ENCODE data around the gene EDC4.
"Not testable (repeated sequence)": the region's sequence is repeated elsewhere in the genome, so short reads cannot be mapped to it uniquely, and the experiment has no call there.

The EDC4 gene

GRCh38 chr16:67897231-67897630, 24.4 kb downstream of the EDC4 start:
- H3K4me3 ChIP-seq: no peak overlapping the region
- H3K4me1 ChIP-seq: peaks cover 16 to 22% (median 19%) of the 10 kb centered on the region in 10 experiments
- peaks cover 0 to 36% (median 28%) of the 10 kb centered on the region in 11 experiments; a peak in 15 of 22 replicates for H3K36me3 ChIP-seq
- no peak overlapping the region for H3K4me2 ChIP-seq
- no peak for TF ChIP-seq Cebpa-rat (IDR thresholded peaks at IDR 0.05)
- no peaks in the 10 kb centered on the region for H3K9me3 ChIP-seq (replicated peaks in 1 of 11)
- peaks cover 23 to 77% (median 55%) of the 10 kb centered on the region in 11 experiments; a peak in 17 of 22 replicates for H4K20me1 ChIP-seq
- H3K27ac ChIP-seq: no peak overlapping the region
- H3K27me3 ChIP-seq: no peaks in the 10 kb centered on the region
- H3K9ac ChIP-seq: no peak overlapping the region

GRCh38 chr16:67901734-67902133, 28.9 kb downstream of the EDC4 start:
- 0 out of 20 replicates have a peak, but pooled peaks cover 0 to 4% (median 0%) of the 10 kb centered on the region in 10 experiments for H3K4me1 ChIP-seq
- peaks cover 22 to 90% (median 65%) of the 10 kb centered on the region in 11 experiments; a peak in 17 of 22 replicates for H4K20me1 ChIP-seq

GRCh38 chr16:67902831-67903230, 30.0 kb downstream of the EDC4 start:
- no peak overlapping the region for H3K4me2 ChIP-seq
- H4K20me1 ChIP-seq: peaks cover 12 to 86% (median 60%) of the 10 kb centered on the region in 11 experiments; a peak in 17 of 22 replicates
- H3K27me3 ChIP-seq: no peaks in the 10 kb centered on the region
- no peak overlapping the region for H3K27ac ChIP-seq
- 0 out of 20 replicates have a peak, but pooled peaks cover 0 to 4% (median 0%) of the 10 kb centered on the region in 10 experiments for H3K4me1 ChIP-seq
- no peaks in the 10 kb centered on the region for H3K9me3 ChIP-seq (replicated peaks in 1 of 11)
- no peak overlapping the region for H3K9ac ChIP-seq
- no peak for TF ChIP-seq Cebpa-rat (IDR thresholded peaks at IDR 0.05)
- no peak overlapping the region for H3K4me3 ChIP-seq
- peaks cover 9 to 75% (median 35%) of the 10 kb centered on the region in 11 experiments; a peak in 19 of 22 replicates for H3K36me3 ChIP-seq

More at GRCh38 chr16:67901734-67902133, 28.9 kb downstream of the EDC4 start:
- no peak for TF ChIP-seq Cebpa-rat (IDR thresholded peaks at IDR 0.05)
- Histone ChIP-seq H3K4me2 (no peak overlapping the region), H3K27me3 (no peaks in the 10 kb centered on the region), H3K4me3 (no peak overlapping the region), H3K27ac (no peak overlapping the region), H3K36me3 (peaks cover 9 to 77% (median 42%) of the 10 kb centered on the region in 11 experiments; a peak in 19 of 22 replicates), H3K9me3 (replicated peaks in 1 of 11) (no peaks in the 10 kb centered on the region), H3K9ac (no peak overlapping the region)

- peaks cover 10 to 23% (median 21%) of the 10 kb centered on the region in 10 experiments for H3K4me1 ChIP-seq
- peaks cover 34 to 90% (median 57%) of the 10 kb centered on the region in 11 experiments for H3K36me3 ChIP-seq
- H3K9ac ChIP-seq: peak overlapping the region in 2 of 11 experiments; percentile 2 to 5; a peak in 1 of 22 replicates
- H3K9me3 ChIP-seq (replicated peaks in 1 of 11): no peaks in the 10 kb centered on the region
- H3K4me3 ChIP-seq: no peak overlapping the region
- TF ChIP-seq Cebpa-rat (IDR thresholded peaks at IDR 0.05): no peak
- H4K20me1 ChIP-seq: peaks cover 7 to 86% (median 48%) of the 10 kb centered on the region in 11 experiments; a peak in 19 of 22 replicates
- no peak overlapping the region for H3K4me2 ChIP-seq
- no peaks in the 10 kb centered on the region for H3K27me3 ChIP-seq
- no peak overlapping the region for H3K27ac ChIP-seq
Measured at GRCh38 chr16:67907397-67908180, 34.7 kb downstream of the EDC4 start.

GRCh38 chr16:67909056-67909742, 36.3 kb downstream of the EDC4 start:
- H3K27ac ChIP-seq: peak overlapping the region in 4 of 11 experiments; percentile 1 to 26 (median 16); a peak in 4 of 22 replicates
- peaks cover 10 to 23% (median 21%) of the 10 kb centered on the region in 10 experiments for H3K4me1 ChIP-seq
- peaks cover 7 to 85% (median 43%) of the 10 kb centered on the region in 11 experiments; a peak in 19 of 22 replicates for H4K20me1 ChIP-seq
- no peaks in the 10 kb centered on the region for H3K27me3 ChIP-seq
- H3K4me2 ChIP-seq: peak overlapping the region in 9 of 11 experiments; percentile 22 to 52 (median 33); a peak in 14 of 22 replicates
- H3K9ac ChIP-seq: peak overlapping the region in 4 of 11 experiments; percentile 7 to 42 (median 29); a peak in 3 of 22 replicates
- no peak overlapping the region for H3K4me3 ChIP-seq
- no peaks in the 10 kb centered on the region for H3K9me3 ChIP-seq (replicated peaks in 1 of 11)
- H3K36me3 ChIP-seq: peaks cover 24 to 88% (median 49%) of the 10 kb centered on the region in 11 experiments
- TF ChIP-seq Cebpa-rat (IDR thresholded peaks at IDR 0.05): no peak

GRCh38 chr16:67910158-67910557, 37.3 kb downstream of the EDC4 start:
- peaks cover 10 to 23% (median 21%) of the 10 kb centered on the region in 10 experiments for H3K4me1 ChIP-seq
- peak overlapping the region in 9 of 11 experiments; percentile 1 to 64 (median 36); a peak in 12 of 22 replicates for H3K27ac ChIP-seq
- peaks cover 24 to 88% (median 58%) of the 10 kb centered on the region in 11 experiments for H3K36me3 ChIP-seq
- no peaks in the 10 kb centered on the region for H3K9me3 ChIP-seq (replicated peaks in 1 of 11)
- no peak overlapping the region for H3K4me3 ChIP-seq
- peak overlapping the region in 9 of 11 experiments; percentile 22 to 52 (median 33); a peak in 18 of 22 replicates for H3K4me2 ChIP-seq
- peak overlapping the region in 7 of 11 experiments; percentile 7 to 49 (median 28); a peak in 7 of 22 replicates for H3K9ac ChIP-seq
- TF ChIP-seq Cebpa-rat (IDR thresholded peaks at IDR 0.05): no peak
- peaks cover 7 to 85% (median 43%) of the 10 kb centered on the region in 11 experiments; a peak in 19 of 22 replicates for H4K20me1 ChIP-seq
- no peaks in the 10 kb centered on the region for H3K27me3 ChIP-seq

GRCh38 chr16:67914758-67915495, 42.1 kb downstream of the EDC4 start:
- Histone ChIP-seq H3K4me2 (no peak overlapping the region), H3K36me3 (peaks cover 22 to 93% (median 76%) of the 10 kb centered on the region in 11 experiments), H3K27me3 (no peaks in the 10 kb centered on the region), H3K9ac (no peak overlapping the region), H3K4me3 (no peak overlapping the region), H3K9me3 (replicated peaks in 1 of 11) (no peaks in the 10 kb centered on the region), H3K27ac (no peak overlapping the region), H4K20me1 (peaks cover 36 to 99% (median 76%) of the 10 kb centered on the region in 11 experiments), H3K4me1 (peaks cover 24 to 42% (median 32%) of the 10 kb centered on the region in 10 experiments)
- no peak for TF ChIP-seq Cebpa-rat (IDR thresholded peaks at IDR 0.05)

- H3K27me3 ChIP-seq; H3K27ac ChIP-seq; H3K4me2 ChIP-seq; H3K4me3 ChIP-seq; H3K9ac ChIP-seq; H3K9me3 ChIP-seq (replicated peaks in 1 of 11): not testable (repeated sequence)
- H3K36me3 ChIP-seq: peaks cover 20 to 97% (median 79%) of the 10 kb centered on the region in 11 experiments
- H4K20me1 ChIP-seq: peaks cover 35 to 99% (median 77%) of the 10 kb centered on the region in 11 experiments
- peaks cover 20 to 42% (median 32%) of the 10 kb centered on the region in 10 experiments for H3K4me1 ChIP-seq
Measured at GRCh38 chr16:67915496-67915769, 42.6 kb downstream of the EDC4 start.
